HepG2 (cell line): ENCODE data around the gene PLD1.

ENCODE experiments used
- EP300 ChIP-seq, 3 experiments: sonication (generic) in 1 of 3; formaldehyde crosslinking in 1 of 3; IDR thresholded peaks; 2 replicates each; pipeline versions ENCODE4 v1.5.1 to v1.6.1; 2011 to 2020; ENCODE audit warnings: low read depth in 2 of 3, low read length in 2 of 3, borderline replicate concordance in 1 of 3, improper control_type of control experiment in 1 of 3, mild to moderate bottlenecking in 1 of 3, missing genetic modification reagents in 1 of 3, moderate library complexity in 1 of 3
- HOXA7 ChIP-seq: sonication (generic); formaldehyde crosslinking; IDR thresholded peaks from 2 replicates; pipeline ENCODE4 v1.8.1; 2022; ENCODE audit warnings: mild to moderate bottlenecking, missing genetic modification reagents, moderate library complexity
- TGIF2 ChIP-seq: IDR thresholded peaks from 2 replicates; pipeline ENCODE4 v1.6.1; 2016; ENCODE audit warnings: control low read depth, missing compliant biosample characterization
- TMF1 ChIP-seq: sonication (generic); formaldehyde crosslinking; IDR thresholded peaks from 2 replicates; pipeline ENCODE4 v1.8.1; 2022; ENCODE audit warnings: low read depth, missing genetic modification reagents
- TF ChIP-seq, protein P1 (sequence below): sonication (generic); formaldehyde crosslinking; IDR thresholded peaks from 2 replicates; pipeline ENCODE4 v1.5.0; 2020; ENCODE audit warnings: mild to moderate bottlenecking, missing genetic modification reagents, moderate library complexity

DNA sequence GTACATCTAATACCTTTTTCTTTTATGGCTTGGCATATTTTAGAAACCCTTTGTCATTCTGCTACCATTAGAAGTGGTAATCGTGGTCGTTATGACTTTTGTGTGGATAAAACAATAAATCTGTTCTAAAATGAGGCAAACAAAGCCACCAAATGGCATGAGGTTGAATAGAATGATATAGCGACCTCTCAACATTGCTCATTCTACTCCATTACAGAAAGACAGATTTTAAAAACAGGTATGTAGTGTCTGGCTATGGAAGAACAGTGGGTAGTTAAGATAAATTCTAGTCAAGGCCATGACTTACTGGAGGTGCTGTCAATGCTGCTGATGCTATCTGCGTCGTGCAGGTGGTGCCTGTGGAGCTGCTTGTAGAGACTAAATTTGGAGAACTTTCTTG is 123.2 kb downstream of the PLD1 start:
- TF ChIP-seq TMF1 (CRISPR knock-in tag), result no peak
- TF ChIP-seq, protein P1, sequence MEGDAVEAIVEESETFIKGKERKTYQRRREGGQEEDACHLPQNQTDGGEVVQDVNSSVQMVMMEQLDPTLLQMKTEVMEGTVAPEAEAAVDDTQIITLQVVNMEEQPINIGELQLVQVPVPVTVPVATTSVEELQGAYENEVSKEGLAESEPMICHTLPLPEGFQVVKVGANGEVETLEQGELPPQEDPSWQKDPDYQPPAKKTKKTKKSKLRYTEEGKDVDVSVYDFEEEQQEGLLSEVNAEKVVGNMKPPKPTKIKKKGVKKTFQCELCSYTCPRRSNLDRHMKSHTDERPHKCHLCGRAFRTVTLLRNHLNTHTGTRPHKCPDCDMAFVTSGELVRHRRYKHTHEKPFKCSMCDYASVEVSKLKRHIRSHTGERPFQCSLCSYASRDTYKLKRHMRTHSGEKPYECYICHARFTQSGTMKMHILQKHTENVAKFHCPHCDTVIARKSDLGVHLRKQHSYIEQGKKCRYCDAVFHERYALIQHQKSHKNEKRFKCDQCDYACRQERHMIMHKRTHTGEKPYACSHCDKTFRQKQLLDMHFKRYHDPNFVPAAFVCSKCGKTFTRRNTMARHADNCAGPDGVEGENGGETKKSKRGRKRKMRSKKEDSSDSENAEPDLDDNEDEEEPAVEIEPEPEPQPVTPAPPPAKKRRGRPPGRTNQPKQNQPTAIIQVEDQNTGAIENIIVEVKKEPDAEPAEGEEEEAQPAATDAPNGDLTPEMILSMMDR (CRISPR knock-in tag), result no peak
- no peak for TF ChIP-seq TGIF2 (CRISPR knock-in tag)
- no peak for TF ChIP-seq HOXA7 (CRISPR knock-in tag)
- no peak for TF ChIP-seq EP300 (IDR thresholded peaks at IDR 0.05; ENCODE audit: low read depth in 2 of 2, low read length in 2 of 2)
- no peak for TF ChIP-seq EP300 (CRISPR knock-in tag; IDR thresholded peaks at IDR 0.05; ENCODE audit: borderline replicate concordance)
